Sigmoid colon (tissue), 7 donors: ENCODE measurements around the gene DHX32. TPM values are rescaled to one million over a fixed set of nuclear protein-coding genes. Genes with fewer than 3 reads are reported as not detected.

Experiments
- DNase-seq: peaks from one replicate; pipeline ENCODE4 v3.0.0-alpha.2; 2019
- H3K27ac ChIP-seq, 4 donors: fragments of 200-600 bp; sonication (generic); one replicate each; pipeline ENCODE4 v1.5.1; 2016 to 2019; ENCODE audit warnings: mild to moderate bottlenecking in 1 of 4
- H3K27me3 ChIP-seq, 3 donors: fragments of 200-600 bp; sonication (generic); one replicate each; pipeline ENCODE4 v1.5.1; 2019; ENCODE audit warnings: mild to moderate bottlenecking in 1 of 3
- H3K36me3 ChIP-seq, 4 donors: fragments of 200-600 bp; sonication (generic); one replicate each; pipeline ENCODE4 v1.5.1; 2016 to 2019
- H3K4me1 ChIP-seq, 4 donors: fragments of 200-600 bp; sonication (generic); one replicate each; pipeline ENCODE4 v1.5.1; 2017 to 2019
- H3K4me3 ChIP-seq, 4 donors: fragments of 200-600 bp; sonication (generic); one replicate each; pipeline ENCODE4 v1.5.1; 2017 to 2019; ENCODE audit warnings: mild to moderate bottlenecking in 2 of 4, moderate library complexity in 1 of 4
- H3K9me3 ChIP-seq, 4 donors: fragments of 200-600 bp in 3 of 4; sonication (generic) in 3 of 4; one replicate each; pipeline versions ENCODE4 v1.5.1 to v1.6.1; 2013 to 2019
- CTCF ChIP-seq, 4 experiments: fragments of 450-650 bp in 3 of 4; fragments of 200-600 bp in 1 of 4; IDR thresholded peaks; one replicate each; pipeline ENCODE4 v1.5.1; 2016 to 2019; ENCODE audit warnings: antibody characterized with exemption in 4 of 4, mild to moderate bottlenecking in 3 of 4, moderate library complexity in 2 of 4
- EP300 ChIP-seq, 4 donors: sonication (generic); formaldehyde crosslinking; IDR thresholded peaks; one replicate each; pipeline ENCODE4 v1.6.1; 2017; ENCODE audit warnings: antibody characterized with exemption in 4 of 4
- POLR2A ChIP-seq, 2 donors: fragments of 450-650 bp; IDR thresholded peaks; one replicate each; pipeline ENCODE4 v1.6.1; 2016; ENCODE audit warnings: antibody characterized with exemption in 2 of 2, mild to moderate bottlenecking in 2 of 2, moderate library complexity in 2 of 2
- POLR2AphosphoS5 ChIP-seq, 4 donors: sonication (generic); formaldehyde crosslinking; IDR thresholded peaks; one replicate each; pipeline ENCODE4 v1.6.1; 2017; ENCODE audit warnings: antibody characterized with exemption in 4 of 4
- WGBS, 2 donors: extraction: QIAGEN DNeasy Blood & Tissue Kit; methylation state at CpG; one replicate each; pipeline ENCODE4 v1.1.7; 2013; 5-methylcytosine and 5-hydroxymethylcytosine counted together
- intact Hi-C: fragments of 100-400 bp; cut with DNase I; formaldehyde crosslinking; loops from one replicate; pipeline ENCODE4 v1.15.1; 2023
- polyA plus RNA-seq, 3 donors: library from polyadenylated mRNA; stranded (reverse); fragments of 200-250 nt; gene quantifications; one replicate each; pipeline ENCODE4 v1.2.3, GENCODE V29; 2013
- total RNA-seq, 4 donors: library from RNA; depleted of rRNA; stranded (reverse); fragments of >200 nt; gene quantifications; one replicate each; pipeline ENCODE4 v1.1.0, GENCODE V29; 2016
- donor health status: healthy with polysubstance abuse.
- donor health status: Bipolar disorder and iron deficiency.
- donor health status: healthy.

Gene DHX32
- total and polyA plus RNA-seq, 7 donors: 16.0 to 57.8 (median 22.4) TPM

- TF ChIP-seq POLR2A (IDR thresholded peaks at IDR 0.05) (no peak), POLR2AphosphoS5 (IDR thresholded peaks at IDR 0.05) (no peak), CTCF (IDR thresholded peaks at IDR 0.05) (no peak), EP300 (IDR thresholded peaks at IDR 0.05) (no peak)
- Histone ChIP-seq H3K4me3 (no peak overlapping the region), H3K27ac (no peak overlapping the region), H3K4me1 (peaks cover 0 to 6% (median 3%) of the 10 kb centered on the region in 4 donors), H3K36me3 (peaks cover 0 to 66% (median 13%) of the 10 kb centered on the region in 4 donors), H3K27me3 (no peaks in the 10 kb centered on the region), H3K9me3 (no peaks in the 10 kb centered on the region)
- WGBS, 2 donors: 94 to 97% methylated on average over 3 of the region's 3 CpGs
- intact Hi-C loops: no loop called here
- DNase-seq: no peak
These were observed 34.2 kb downstream of the DHX32 start for GRCh38 chr10:125846894-125847293.

DNA sequence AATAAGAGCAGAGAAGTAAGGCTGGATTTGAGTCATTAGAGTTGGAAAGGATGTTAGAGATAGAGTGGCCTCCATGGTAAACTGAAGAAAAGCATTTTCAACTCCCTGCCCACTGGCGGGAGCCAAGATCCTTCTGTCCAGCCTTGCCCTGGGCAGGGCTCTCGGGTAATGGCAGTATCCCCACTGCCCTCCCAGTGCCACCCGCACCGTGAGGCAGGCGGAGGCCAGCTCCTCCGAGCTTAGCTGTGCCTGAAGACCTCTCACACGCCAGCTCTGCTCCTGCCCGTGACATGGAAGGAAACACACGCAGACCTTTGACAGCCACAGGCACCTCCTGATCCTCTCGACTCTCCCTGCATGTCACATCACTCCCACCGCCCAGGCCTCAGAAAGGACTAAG is 35.5 kb downstream of the DHX32 start:
- TF ChIP-seq EP300 (IDR thresholded peaks at IDR 0.05): no peak
- TF ChIP-seq POLR2A (IDR thresholded peaks at IDR 0.05): no peak
- no peak for TF ChIP-seq POLR2AphosphoS5 (IDR thresholded peaks at IDR 0.05)
- TF ChIP-seq CTCF (IDR thresholded peaks at IDR 0.05): no peak
- H3K9me3 ChIP-seq: no peaks in the 10 kb centered on the region
- H3K4me1 ChIP-seq: peaks cover 0 to 6% (median 3%) of the 10 kb centered on the region in 4 donors
- no peak overlapping the region for H3K27ac ChIP-seq
- H3K4me3 ChIP-seq: no peak overlapping the region
- no peak for DNase-seq
- intact Hi-C loops: no loop called here
- WGBS, 2 donors: 94 to 96% methylated on average over 11 of the region's 11 CpGs
- no peaks in the 10 kb centered on the region for H3K27me3 ChIP-seq
- peaks cover under 1 to 66% (median 14%) of the 10 kb centered on the region in 4 donors for H3K36me3 ChIP-seq

GRCh38 chr10:125844751-125845221 is 36.3 kb downstream of the DHX32 start:
- 89 to 94% methylated on average over 7 of the region's 7 CpGs for WGBS, 2 donors
- intact Hi-C loops: no loop called here
- no peak for DNase-seq
- no peak for TF ChIP-seq CTCF (IDR thresholded peaks at IDR 0.05)
- no peak for TF ChIP-seq EP300 (IDR thresholded peaks at IDR 0.05)
- Histone ChIP-seq H3K9me3 (no peaks in the 10 kb centered on the region), H3K27me3 (no peaks in the 10 kb centered on the region), H3K36me3 (peaks cover 7 to 72% (median 22%) of the 10 kb centered on the region in 4 donors), H3K4me1 (peaks cover 0 to 6% (median 3%) of the 10 kb centered on the region in 4 donors), H3K4me3 (no peak overlapping the region), H3K27ac (no peak overlapping the region)

DNA sequence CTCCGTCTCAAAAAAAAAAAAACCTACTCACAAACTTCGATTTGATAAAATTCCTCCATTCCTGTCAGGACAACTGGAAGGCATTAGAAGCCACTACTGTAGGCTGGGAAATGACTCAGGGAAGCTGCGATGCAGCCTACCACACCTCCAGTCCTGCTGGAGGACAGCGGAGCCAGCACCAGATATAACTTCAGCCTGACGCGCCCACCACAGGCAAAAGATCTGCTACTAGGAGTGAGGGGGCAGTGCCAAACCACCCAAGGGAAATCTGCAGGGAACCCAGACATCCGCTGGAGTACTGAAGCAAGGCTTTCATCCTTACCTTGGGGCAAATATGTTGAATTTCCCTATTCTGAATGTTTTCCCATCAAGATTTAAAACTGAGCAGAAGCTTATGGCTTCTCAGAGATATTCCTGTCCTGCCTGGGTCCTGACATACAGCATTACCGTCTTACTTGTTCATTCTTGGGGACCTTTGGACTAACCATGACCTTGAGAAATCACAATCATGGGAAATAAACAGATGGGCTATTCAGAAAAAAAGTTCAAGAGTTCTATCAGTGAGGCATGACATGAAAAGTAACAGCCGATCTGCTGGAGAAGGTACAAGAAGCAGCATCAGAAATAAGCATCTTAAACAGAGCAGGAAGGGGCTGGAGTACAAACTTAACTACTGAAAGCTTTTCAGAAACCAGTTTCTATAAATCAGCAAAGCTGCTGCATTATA is 37.3 kb downstream of the DHX32 start:
- H3K27ac ChIP-seq: no peak overlapping the region
- TF ChIP-seq EP300 (IDR thresholded peaks at IDR 0.05): no peak
- TF ChIP-seq POLR2AphosphoS5 (IDR thresholded peaks at IDR 0.05): no peak
- no peak for TF ChIP-seq CTCF (IDR thresholded peaks at IDR 0.05)
- TF ChIP-seq POLR2A (IDR thresholded peaks at IDR 0.05): no peak
- peaks cover 15 to 72% (median 29%) of the 10 kb centered on the region in 4 donors for H3K36me3 ChIP-seq
- no peaks in the 10 kb centered on the region for H3K27me3 ChIP-seq
- intact Hi-C loops: no loop called here
- 88 to 92% methylated on average over 9 of the region's 9 CpGs for WGBS, 2 donors
- H3K4me1 ChIP-seq: peaks cover 0 to 6% (median 3%) of the 10 kb centered on the region in 4 donors
- no peak overlapping the region for H3K4me3 ChIP-seq
- DNase-seq: no peak
- no peaks in the 10 kb centered on the region for H3K9me3 ChIP-seq
